Stimulated activated CD8-positive, alpha-beta memory T cell treated with anti-CD3 and anti-CD28 coated beads, Interleukin-12 subunit alpha, Interleukin-12 subunit beta, amount 100 ng/mL, for 4 hours (primary cell): ENCODE measurements around the gene RAB11FIP4.

Experiments used
- DNase-seq: peaks from one replicate; pipeline ENCODE4 v3.0.0-alpha.2; 2020; ENCODE audit warnings: low read depth

The RAB11FIP4 gene

GRCh38 chr17:31549525-31550388, 158.3 kb downstream of the RAB11FIP4 start:
- peak; percentile 91 for DNase-seq

- DNase-seq, result no peak
These were observed 159.0 kb downstream of the RAB11FIP4 start for GRCh38 chr17:31550389-31551056.

GRCh38 chr17:31552568-31552967, 161.1 kb downstream of the RAB11FIP4 start:
- DNase-seq, result no peak

GRCh38 chr17:31553506-31553905, 162.0 kb downstream of the RAB11FIP4 start:
- no peak for DNase-seq

GRCh38 chr17:31554930-31555329, 163.5 kb downstream of the RAB11FIP4 start:
- no peak for DNase-seq

- no peak for DNase-seq
These were observed 165.6 kb downstream of the RAB11FIP4 start for GRCh38 chr17:31556969-31557645.

- DNase-seq, result peak; percentile 56
These were observed 167.5 kb downstream of the RAB11FIP4 start for GRCh38 chr17:31558748-31559583.

GRCh38 chr17:31559584-31560501, 168.4 kb downstream of the RAB11FIP4 start:
- no peak for DNase-seq

GRCh38 chr17:31560616-31561235, 169.3 kb downstream of the RAB11FIP4 start:
- DNase-seq, result no peak

- DNase-seq, result no peak
These were observed 170.2 kb downstream of the RAB11FIP4 start for GRCh38 chr17:31561469-31562375.

GRCh38 chr17:31562376-31562840, 170.9 kb downstream of the RAB11FIP4 start:
- no peak for DNase-seq

- DNase-seq, result no peak
These were observed 172.8 kb downstream of the RAB11FIP4 start for GRCh38 chr17:31564291-31564690.

- DNase-seq, result no peak
These were observed 173.4 kb downstream of the RAB11FIP4 start for GRCh38 chr17:31564883-31565301.

GRCh38 chr17:31565652-31566051, 174.2 kb downstream of the RAB11FIP4 start:
- no peak for DNase-seq

- DNase-seq, result no peak
These were observed 174.9 kb downstream of the RAB11FIP4 start for GRCh38 chr17:31566247-31566991.

GRCh38 chr17:31566992-31567373, 175.5 kb downstream of the RAB11FIP4 start:
- no peak for DNase-seq

- DNase-seq, result no peak
These were observed 176.6 kb downstream of the RAB11FIP4 start for GRCh38 chr17:31568121-31568520.

GRCh38 chr17:31568539-31568938, 177.1 kb downstream of the RAB11FIP4 start:
- DNase-seq, result no peak
